OCI-LY3 (cell line): ENCODE results near the gene SPG21.

Source experiments
- H2AFZ ChIP-seq: fragments of 200-600, 300-600 bp; shearing (Covaris generic); 2 replicates; pipeline ENCODE4 v1.6.0; 2014; ENCODE audit warnings: antibody characterized with exemption, low read depth, low read length
- H3K27ac ChIP-seq: fragments of 200-600, 300-600 bp; sonication (generic); 2 replicates; pipeline ENCODE4 v1.5.1; 2014; ENCODE audit warnings: mild to moderate bottlenecking, low read length, moderate library complexity, mixed read lengths
- H3K27me3 ChIP-seq: fragments of 200-600, 300-600 bp; sonication (generic); 2 replicates; pipeline ENCODE4 v1.6.1; 2014; ENCODE audit warnings: low read depth, low read length, mixed read lengths
- H3K36me3 ChIP-seq: fragments of 200-600, 300-600 bp; sonication (generic); replicated peaks from 2 replicates; pipeline ENCODE3; 2014; ENCODE audit warnings: low read depth, low read length, mixed read lengths
- H3K4me1 ChIP-seq: fragments of 300-600, 200-600 bp; sonication (generic); 2 replicates; pipeline ENCODE4 v1.6.1; 2014; ENCODE audit warnings: low read length, mixed read lengths
- H3K4me2 ChIP-seq: fragments of 200-600, 300-600 bp; sonication (generic); 2 replicates; pipeline ENCODE4 v1.6.1; 2014; ENCODE audit warnings: low read length, mixed read lengths
- H3K4me3 ChIP-seq: fragments of 300-600, 200-600 bp; sonication (generic); 2 replicates; pipeline ENCODE4 v1.5.1; 2014; ENCODE audit warnings: antibody characterized with exemption, mild to moderate bottlenecking, low read length, moderate library complexity
- H3K79me2 ChIP-seq: fragments of 300-600, 200-600 bp; shearing (Covaris generic); 2 replicates; pipeline ENCODE4 v1.6.1; 2014; ENCODE audit warnings: mild to moderate bottlenecking, low read length, mixed read lengths
- H3K9ac ChIP-seq: fragments of 300-600, 200-600 bp; shearing (Covaris generic); 2 replicates; pipeline ENCODE4 v1.6.0; 2014; ENCODE audit warnings: mild to moderate bottlenecking, low read length, moderate library complexity
- H3K9me3 ChIP-seq: fragments of 200-600, 300-600 bp; shearing (Covaris generic); 2 replicates; pipeline ENCODE4 v1.6.1; 2014; ENCODE audit warnings: low read length, mixed read lengths; ENCODE audit not compliant: insufficient read depth
- H4K20me1 ChIP-seq: fragments of 200-600, 300-600 bp; sonication (generic); 2 replicates; pipeline ENCODE4 v1.6.1; 2016; ENCODE audit warnings: low read length, mixed read lengths; ENCODE audit not compliant: insufficient read depth
- CTCF ChIP-seq: fragments of 200-600, 300-600 bp; sonication (generic); IDR thresholded peaks from 2 replicates; pipeline ENCODE4 v1.5.1; 2014; ENCODE audit warnings: antibody characterized with exemption, low read length, low read depth
- EZH2phosphoT487 ChIP-seq: fragments of 200-600 bp; shearing (Covaris generic); IDR thresholded peaks from 2 replicates; pipeline ENCODE4 v1.6.1; 2018; ENCODE audit warnings: antibody characterized with exemption, mixed run types, low read depth

The SPG21 gene

GRCh38 chr15:65028921-65029735 is 39.4 kb upstream of the SPG21 start, which contains the start of gene MTFMT:
TSS of gene MTFMT (minus strand) at chr15:65029639. CDS start at chr15:65029613, 26 bp downstream.
- Histone ChIP-seq H3K27ac (peak within 1 kb of the TSS; percentile 10; the same call in 1 of the 2 replicates), H3K9ac (peak within 1 kb of the TSS; percentile 85), H3K36me3 (peaks cover 17% of the 10 kb centered on the region), H4K20me1 (peaks cover 5% of the 10 kb centered on the region), H3K79me2 (peaks cover 19% of the 10 kb centered on the region), H2AFZ (peak within 1 kb of the TSS; percentile 60; the same call in 1 of the 2 replicates), H3K4me2 (peak within 1 kb of the TSS; percentile 74), H3K4me1 (peaks cover 29% of the 10 kb centered on the region), H3K9me3 (no peaks in the 10 kb centered on the region), H3K27me3 (peaks cover 13% of the 10 kb centered on the region), H3K4me3 (peak within 1 kb of the TSS; percentile 88)
- no peak for TF ChIP-seq CTCF

GRCh38 chr15:65028338-65028737 is 38.6 kb upstream of the SPG21 start:
- Histone ChIP-seq H3K27ac (no peak overlapping the region), H3K9ac (peak overlapping the region; percentile 85), H2AFZ (no peak overlapping the region), H3K36me3 (peaks cover 22% of the 10 kb centered on the region), H3K4me2 (peak overlapping the region; percentile 74), H3K79me2 (peaks cover 19% of the 10 kb centered on the region), H3K4me1 (peaks cover 21% of the 10 kb centered on the region), H4K20me1 (peaks cover 5% of the 10 kb centered on the region), H3K27me3 (peaks cover 13% of the 10 kb centered on the region), H3K4me3 (peak overlapping the region; percentile 88), H3K9me3 (no peaks in the 10 kb centered on the region)
- TF ChIP-seq EZH2phosphoT487 = no peak
- no peak for TF ChIP-seq CTCF

GRCh38 chr15:65027593-65027992 is 37.9 kb upstream of the SPG21 start:
- peaks cover 26% of the 10 kb centered on the region for H3K36me3 ChIP-seq
- H3K4me1 ChIP-seq = peaks cover 14% of the 10 kb centered on the region
- peaks cover 10% of the 10 kb centered on the region for H3K27me3 ChIP-seq
- H3K4me2 ChIP-seq = peak overlapping the region; percentile 74
- H3K4me3 ChIP-seq = peak overlapping the region; percentile 88; the same call in 1 of the 2 replicates
- no peak for TF ChIP-seq EZH2phosphoT487
- no peak for TF ChIP-seq CTCF
- H3K79me2 ChIP-seq = peaks cover 19% of the 10 kb centered on the region
- peaks cover 5% of the 10 kb centered on the region for H4K20me1 ChIP-seq
- H3K9me3 ChIP-seq = no peaks in the 10 kb centered on the region
- no peak overlapping the region for H2AFZ ChIP-seq
- no peak overlapping the region for H3K27ac ChIP-seq
- H3K9ac ChIP-seq = no peak overlapping the region

- Histone ChIP-seq H3K4me3 (no peak overlapping the region), H3K79me2 (peaks cover 19% of the 10 kb centered on the region), H3K27ac (no peak overlapping the region), H3K9me3 (no peaks in the 10 kb centered on the region), H3K27me3 (peaks cover 4% of the 10 kb centered on the region), H2AFZ (no peak overlapping the region), H3K4me2 (no peak overlapping the region), H3K4me1 (peaks cover 12% of the 10 kb centered on the region), H3K9ac (no peak overlapping the region), H4K20me1 (peaks cover 5% of the 10 kb centered on the region), H3K36me3 (peaks cover 26% of the 10 kb centered on the region)
- TF ChIP-seq EZH2phosphoT487 = no peak
- no peak for TF ChIP-seq CTCF
Observed at GRCh38 chr15:65026756-65027155, 37.0 kb upstream of the SPG21 start.
